T-helper 22 cell (primary cell): Measurements from ENCODE around the gene MED20.

Experiments used
- DNase-seq: peaks from one replicate; pipeline ENCODE4 v3.0.0-alpha.2; 2020; ENCODE audit warnings: low read depth

MED20 gene

GRCh38 chr6:41940759-41941279 is 19.9 kb upstream of the MED20 start:
- DNase-seq, result peak; percentile 49

- no peak for DNase-seq
These were observed 19.2 kb upstream of the MED20 start for GRCh38 chr6:41939848-41940758.

- DNase-seq, result no peak
These were observed 18.4 kb upstream of the MED20 start for GRCh38 chr6:41939176-41939847.

GRCh38 chr6:41938590-41939175 is 17.7 kb upstream of the MED20 start:
- no peak for DNase-seq

- DNase-seq, result peak; percentile 58
These were observed 17.1 kb upstream of the MED20 start for GRCh38 chr6:41937861-41938574.

- no peak for DNase-seq
These were observed 16.5 kb upstream of the MED20 start for GRCh38 chr6:41937472-41937860.

- DNase-seq, result peak; percentile 48
These were observed 15.3 kb upstream of the MED20 start for GRCh38 chr6:41936073-41936837.

GRCh38 chr6:41935685-41936072 is 14.7 kb upstream of the MED20 start:
- no peak for DNase-seq

GRCh38 chr6:41935193-41935574 is 14.2 kb upstream of the MED20 start:
- DNase-seq, result no peak

GRCh38 chr6:41934278-41935192 is 13.6 kb upstream of the MED20 start:
- no peak for DNase-seq

- DNase-seq, result no peak
These were observed 11.4 kb upstream of the MED20 start for GRCh38 chr6:41932378-41932777.

GRCh38 chr6:41931792-41932191 is 10.9 kb upstream of the MED20 start:
- no peak for DNase-seq

- no peak for DNase-seq
These were observed 9.0 kb upstream of the MED20 start for GRCh38 chr6:41929924-41930323.

- DNase-seq, result no peak
These were observed 6.3 kb upstream of the MED20 start for GRCh38 chr6:41927253-41927652.

- no peak for DNase-seq
These were observed 1.2 kb upstream of the MED20 start for GRCh38 chr6:41922154-41922553.

GRCh38 chr6:41921712-41921998 is 716 bp upstream of the MED20 start:
- no peak for DNase-seq

- no peak for DNase-seq
These were observed 3.4 kb downstream of the MED20 start for GRCh38 chr6:41917528-41917927.

- no peak for DNase-seq
These were observed 5.9 kb downstream of the MED20 start for GRCh38 chr6:41914869-41915530.

GRCh38 chr6:41914343-41914742 is 6.6 kb downstream of the MED20 start:
- DNase-seq, result no peak

- no peak for DNase-seq
These were observed 11.2 kb downstream of the MED20 start for GRCh38 chr6:41909727-41910126.
